HEK293 (cell line): ENCODE results near the gene LENEP.

Experiments used
- CTCF ChIA-PET: fragments of 350-600 bp; formaldehyde crosslinking; extraction: SDS; loops from one replicate; lab custom pipeline; 2021; ENCODE audit warnings: antibody characterized with exemption; lab: Yijun Ruan, JAX
- POLR2A ChIA-PET: fragments of 300-600 bp; formaldehyde crosslinking; extraction: SDS; loops from one replicate; lab custom pipeline; 2020; ENCODE audit warnings: antibody characterized with exemption, inconsistent platforms; lab: Yijun Ruan, JAX
- H3K27ac ChIP-seq: fragments of 200-500 bp; sonication (Bioruptor generic); 2 replicates; pipeline ENCODE4 v1.5.1; 2014; ENCODE audit warnings: low read depth, low read length, control low read depth, inconsistent platforms; ENCODE audit errors: extremely low read depth
- H3K36me3 ChIP-seq, 2 experiments: fragments of 200-500 bp in 1 of 2; sonication (Bioruptor generic) in 1 of 2; 1 replicate in 1 of 2; 2 replicates in 1 of 2; pipeline ENCODE4 v1.5.1; 2014 to 2017; ENCODE audit warnings: inconsistent platforms in 2 of 2, low read length in 2 of 2; ENCODE audit not compliant: control insufficient read depth in 2 of 2, insufficient read depth in 1 of 2
- H3K4me1 ChIP-seq: fragments of 200-500 bp; sonication (Bioruptor generic); 2 replicates; pipeline ENCODE4 v1.5.1; 2014; ENCODE audit warnings: mild to moderate bottlenecking, low read length, inconsistent platforms; ENCODE audit not compliant: control insufficient read depth, insufficient read depth
- H3K4me3 ChIP-seq: 2 replicates; pipeline ENCODE4 v1.5.1; 2011; ENCODE audit warnings: low read depth, mild to moderate bottlenecking, control low read depth, low read length, moderate library complexity
- H3K9me3 ChIP-seq: fragments of 200-500 bp; sonication (Bioruptor generic); 2 replicates; pipeline ENCODE4 v1.5.1; 2014; ENCODE audit warnings: low read depth, low read length, inconsistent platforms; ENCODE audit not compliant: control insufficient read depth, insufficient read depth
- GLI2 ChIP-seq: fragments of 450-650 bp; formaldehyde crosslinking; IDR thresholded peaks from 2 replicates; pipeline ENCODE4; 2017; ENCODE audit warnings: missing biosample characterization, missing genetic modification characterization, low read depth, borderline replicate concordance
- GLI4 ChIP-seq: fragments of 450-650 bp; formaldehyde crosslinking; IDR thresholded peaks from 2 replicates; pipeline ENCODE4 v1.5.1; 2016; ENCODE audit warnings: missing biosample characterization, missing genetic modification characterization
- KLF16 ChIP-seq: fragments of 450-650 bp; formaldehyde crosslinking; IDR thresholded peaks from 2 replicates; pipeline ENCODE4 v1.5.1; 2017; ENCODE audit warnings: missing biosample characterization, missing genetic modification characterization
- KLF7 ChIP-seq: fragments of 450-650 bp; formaldehyde crosslinking; IDR thresholded peaks from 2 replicates; pipeline ENCODE4 v1.5.1; 2016; ENCODE audit warnings: missing biosample characterization, missing genetic modification characterization, borderline replicate concordance
- PBX3 ChIP-seq: sonication (generic); formaldehyde crosslinking; IDR thresholded peaks from 2 replicates; pipeline ENCODE4 v1.8.1; 2022; ENCODE audit warnings: mild to moderate bottlenecking, moderate library complexity, missing genetic modification reagents
- SALL2 ChIP-seq: fragments of 450-650 bp; formaldehyde crosslinking; IDR thresholded peaks from 2 replicates; pipeline ENCODE4 v1.5.0; 2017; ENCODE audit warnings: missing biosample characterization, mild to moderate bottlenecking, missing genetic modification characterization, borderline replicate concordance
- SETDB1 ChIP-seq: IDR thresholded peaks from one replicate; pipeline ENCODE4 v1.6.1; 2017; ENCODE audit warnings: mild to moderate bottlenecking, low read length, moderate library complexity, mixed read lengths; ENCODE audit not compliant: insufficient read length
- ZBTB1 ChIP-seq: fragments of 450-650 bp; formaldehyde crosslinking; IDR thresholded peaks from 2 replicates; pipeline ENCODE4 v1.5.1; 2016; ENCODE audit warnings: missing biosample characterization, missing genetic modification characterization
- ZBTB10 ChIP-seq: fragments of 450-650 bp; formaldehyde crosslinking; IDR thresholded peaks from 2 replicates; pipeline ENCODE4 v1.5.1; 2016; ENCODE audit warnings: missing biosample characterization, missing genetic modification characterization
- ZBTB21 ChIP-seq: fragments of 450-650 bp; formaldehyde crosslinking; IDR thresholded peaks from 2 replicates; pipeline ENCODE4 v1.5.1; 2017; ENCODE audit warnings: missing biosample characterization, missing genetic modification characterization
- ZBTB26 ChIP-seq: fragments of 450-650 bp; formaldehyde crosslinking; optimal IDR thresholded peaks from 2 replicates; pipeline ENCODE3; 2016; ENCODE audit warnings: missing biosample characterization, mild to moderate bottlenecking, missing genetic modification characterization
- ZFP69B ChIP-seq: fragments of 450-650 bp; formaldehyde crosslinking; IDR thresholded peaks from 2 replicates; pipeline ENCODE4 v1.5.1; 2016; ENCODE audit warnings: missing biosample characterization, missing genetic modification characterization
- ZNF132 ChIP-seq: fragments of 450-650 bp; formaldehyde crosslinking; IDR thresholded peaks from 2 replicates; pipeline ENCODE4 v1.5.1; 2017; ENCODE audit warnings: missing biosample characterization, missing genetic modification characterization, borderline replicate concordance
- ZNF223 ChIP-seq: fragments of 450-650 bp; formaldehyde crosslinking; IDR thresholded peaks from 2 replicates; pipeline ENCODE4 v1.5.1; 2016; ENCODE audit warnings: missing biosample characterization, missing genetic modification characterization
- ZNF239 ChIP-seq: fragments of 450-650 bp; formaldehyde crosslinking; IDR thresholded peaks from 2 replicates; pipeline ENCODE4 v1.5.1; 2016; ENCODE audit warnings: missing biosample characterization, missing genetic modification characterization
- ZNF274 ChIP-seq, 2 experiments: fragments of 200-500 bp in 1 of 2; fragments of 450-650 bp in 1 of 2; sonication (Bioruptor generic) in 1 of 2; formaldehyde crosslinking in 1 of 2; IDR thresholded peaks; 2 replicates each; pipeline versions ENCODE4 v1.5.1 to v1.6.1; 2014 to 2016; ENCODE audit warnings: borderline replicate concordance in 1 of 2, inconsistent platforms in 1 of 2, low read length in 1 of 2, missing biosample characterization in 1 of 2, missing genetic modification characterization in 1 of 2
- ZNF280C ChIP-seq: fragments of 450-650 bp; formaldehyde crosslinking; IDR thresholded peaks from 2 replicates; pipeline ENCODE4 v1.5.1; 2016; ENCODE audit warnings: missing biosample characterization, missing genetic modification characterization
- ZNF311 ChIP-seq: fragments of 450-650 bp; formaldehyde crosslinking; IDR thresholded peaks from 2 replicates; pipeline ENCODE4 v1.5.1; 2017; ENCODE audit warnings: missing biosample characterization, missing genetic modification characterization, borderline replicate concordance
- ZNF433 ChIP-seq: fragments of 450-650 bp; formaldehyde crosslinking; IDR thresholded peaks from 2 replicates; pipeline ENCODE4 v1.5.1; 2016; ENCODE audit warnings: missing biosample characterization, missing genetic modification characterization, low read depth
- ZNF501 ChIP-seq: fragments of 450-650 bp; formaldehyde crosslinking; IDR thresholded peaks from 2 replicates; pipeline ENCODE4 v1.5.1; 2016; ENCODE audit warnings: missing biosample characterization, missing genetic modification characterization
- ZNF747 ChIP-seq: fragments of 450-650 bp; formaldehyde crosslinking; IDR thresholded peaks from 2 replicates; pipeline ENCODE4 v1.5.1; 2016; ENCODE audit warnings: missing biosample characterization, missing genetic modification characterization
- ZNF768 ChIP-seq: fragments of 450-650 bp; formaldehyde crosslinking; IDR thresholded peaks from 2 replicates; pipeline ENCODE4 v1.5.1; 2018; ENCODE audit warnings: missing biosample characterization, mild to moderate bottlenecking, missing genetic modification characterization
- ZNF837 ChIP-seq: fragments of 450-650 bp; formaldehyde crosslinking; IDR thresholded peaks from 2 replicates; pipeline ENCODE4 v1.5.1; 2016; ENCODE audit warnings: missing biosample characterization, missing genetic modification characterization

Gene LENEP

GRCh38 chr1:154964359-154964758, 29.0 kb upstream of the LENEP start:
- POLR2A ChIA-PET: interaction anchor here (1.7 to 3.2 kb wide), 3 partner anchors 8 to 19 kb away, joined by 3 to 13 read pairs (median 6); partner anchors contain the start of genes CKS1B and FLAD1
- Histone ChIP-seq H3K9me3 (no peaks in the 10 kb centered on the region), H3K4me1 (peaks cover 8% of the 10 kb centered on the region), H3K4me3 (no peak overlapping the region), H3K36me3 (peaks cover 0 to 70% of the 10 kb centered on the region in 2 experiments; a peak in 2 of 3 replicates), H3K27ac (no peak overlapping the region)
- TF ChIP-seq ZBTB21: no peak
- no peak for TF ChIP-seq ZBTB1
- TF ChIP-seq ZNF501 (tag by site-specific recombination): no peak
- no peak for TF ChIP-seq ZNF223 (tag by site-specific recombination)
- no peak for TF ChIP-seq ZBTB26
- CTCF ChIA-PET: interaction anchor here (0.6 to 1.4 kb wide), 4 partner anchors 8 to 200 kb away, joined by 3 to 5 read pairs (median 4); partner anchors contain the start of gene PBXIP1

GRCh38 chr1:154966111-154966510, 27.3 kb upstream of the LENEP start:
- CTCF ChIA-PET: interaction anchor here (0.6 to 1.6 kb wide), 4 partner anchors 22 to 96 kb away, joined by 3 to 6 read pairs (median 4); no protein-coding TSS in a partner anchor

More at GRCh38 chr1:154966111-154966510, 27.3 kb upstream of the LENEP start:
- H3K4me1 ChIP-seq: peaks cover 8% of the 10 kb centered on the region
- TF ChIP-seq SETDB1 (no peak), KLF16 (tag by site-specific recombination) (no peak), ZNF274 (IDR thresholded peaks at IDR 0.05; ENCODE audit: low read length) (no peak), ZNF274 (tag by site-specific recombination; IDR thresholded peaks at IDR 0.05; ENCODE audit: borderline replicate concordance) (no peak), ZFP69B (tag by site-specific recombination) (no peak), ZNF311 (tag by site-specific recombination) (no peak), ZNF768 (no peak), ZNF239 (tag by site-specific recombination) (no peak), SALL2 (no peak), KLF7 (tag by site-specific recombination) (no peak), GLI4 (tag by site-specific recombination) (no peak), PBX3 (no peak), ZNF837 (tag by site-specific recombination) (no peak), ZNF132 (tag by site-specific recombination) (no peak), ZNF433 (tag by site-specific recombination) (no peak), ZBTB10 (tag by site-specific recombination) (no peak), GLI2 (tag by site-specific recombination) (no peak), ZNF747 (tag by site-specific recombination) (no peak), ZNF280C (tag by site-specific recombination) (no peak)
- H3K4me3 ChIP-seq: no peak overlapping the region
- POLR2A ChIA-PET: interaction anchor here (1.2 to 3.2 kb wide), 4 partner anchors 8 to 28 kb away, joined by 3 to 13 read pairs (median 6); partner anchors contain the start of genes CKS1B, FLAD1, LENEP and PBXIP1
- no peaks in the 10 kb centered on the region for H3K9me3 ChIP-seq
- no peak overlapping the region for H3K27ac ChIP-seq
- peaks cover 0 to 67% of the 10 kb centered on the region in 2 experiments; a peak in 1 of 3 replicates for H3K36me3 ChIP-seq
